ENCODE results near the gene KLC1.

- TF ChIP-seq REST (IDR thresholded peaks at IDR 0.05; ENCODE audit: low read depth) = no peak
- TF ChIP-seq ZBTB7A (IDR thresholded peaks at IDR 0.05; ENCODE audit: low read depth) = no peak
- TF ChIP-seq EP300 (IDR thresholded peaks at IDR 0.05; ENCODE audit: borderline replicate concordance) = no peak
- no peak for TF ChIP-seq EGR1 (IDR thresholded peaks at IDR 0.05)
- TF ChIP-seq TAF1 (IDR thresholded peaks at IDR 0.05; ENCODE audit: low read depth) = no peak
- TF ChIP-seq CEBPB (IDR thresholded peaks at IDR 0.05) = no peak
Observed at GRCh38 chr14:103698380-103699260, 69.6 kb downstream of the KLC1 start.
